ENCODE data around the gene PBRM1. TPM values are rescaled to one million over a fixed set of nuclear protein-coding genes. Genes with fewer than 3 reads are reported as not detected.

Gene PBRM1
- polyA plus RNA-seq, 1 donor (not counting 4 experiments of a cell fraction or from before 2014, with no cell fraction given) = 26.0 TPM

DNA sequence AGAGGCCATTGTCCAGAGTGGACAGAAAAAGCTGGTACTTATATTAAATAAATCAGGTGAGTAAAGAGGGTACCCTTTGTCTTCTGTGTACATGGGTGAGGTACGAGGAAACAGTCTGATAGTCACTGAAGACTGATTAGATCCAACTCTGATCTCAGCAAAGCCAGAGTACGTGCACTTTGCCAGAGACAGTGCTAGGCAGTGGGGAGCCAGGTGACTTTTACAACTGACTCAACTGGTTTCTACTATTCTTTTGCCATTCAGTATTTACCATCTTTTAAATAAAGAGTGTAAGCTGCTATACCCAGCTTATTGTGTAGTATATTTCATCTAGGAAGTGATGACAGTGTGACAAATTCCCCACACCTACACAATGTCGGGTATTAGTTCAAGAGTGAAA is 3.4 kb upstream of the PBRM1 start:
- no peak for FAIRE-seq
- no peak overlapping the region for H3K27ac ChIP-seq (ENCODE audit: control insufficient read depth, insufficient read depth, low read length)
- H3K4me3 ChIP-seq (ENCODE audit: control insufficient read depth in 2 of 3, extremely low read depth in 1 of 3, insufficient read depth in 2 of 3, low read depth in 1 of 3, low read length in 3 of 3) = no peak overlapping the region
- peaks cover 42 to 62% of the 10 kb centered on the region in 2 experiments for H3K36me3 ChIP-seq (ENCODE audit: control insufficient read depth in 2 of 2, extremely low read depth in 1 of 2, insufficient read depth in 2 of 2, low read length in 2 of 2)
- dilution Hi-C loops (cut with MboI; ENCODE audit: extremely low pct_ligation_motif_present, low sequenced_read_pairs) = no loop called here
- peaks cover 61% of the 10 kb centered on the region for H3K79me2 ChIP-seq (ENCODE audit: control insufficient read depth, insufficient read depth, low read length)
- H3K9ac ChIP-seq (ENCODE audit: control insufficient read depth, extremely low read depth, insufficient read depth, low read length) = no peak overlapping the region
- DNase-seq (ENCODE audit: low read depth, low spot score) = no peak
- TF ChIP-seq EZH2 (IDR thresholded peaks at IDR 0.05; ENCODE audit: low read length) = no peak
- TF ChIP-seq, protein P1, sequence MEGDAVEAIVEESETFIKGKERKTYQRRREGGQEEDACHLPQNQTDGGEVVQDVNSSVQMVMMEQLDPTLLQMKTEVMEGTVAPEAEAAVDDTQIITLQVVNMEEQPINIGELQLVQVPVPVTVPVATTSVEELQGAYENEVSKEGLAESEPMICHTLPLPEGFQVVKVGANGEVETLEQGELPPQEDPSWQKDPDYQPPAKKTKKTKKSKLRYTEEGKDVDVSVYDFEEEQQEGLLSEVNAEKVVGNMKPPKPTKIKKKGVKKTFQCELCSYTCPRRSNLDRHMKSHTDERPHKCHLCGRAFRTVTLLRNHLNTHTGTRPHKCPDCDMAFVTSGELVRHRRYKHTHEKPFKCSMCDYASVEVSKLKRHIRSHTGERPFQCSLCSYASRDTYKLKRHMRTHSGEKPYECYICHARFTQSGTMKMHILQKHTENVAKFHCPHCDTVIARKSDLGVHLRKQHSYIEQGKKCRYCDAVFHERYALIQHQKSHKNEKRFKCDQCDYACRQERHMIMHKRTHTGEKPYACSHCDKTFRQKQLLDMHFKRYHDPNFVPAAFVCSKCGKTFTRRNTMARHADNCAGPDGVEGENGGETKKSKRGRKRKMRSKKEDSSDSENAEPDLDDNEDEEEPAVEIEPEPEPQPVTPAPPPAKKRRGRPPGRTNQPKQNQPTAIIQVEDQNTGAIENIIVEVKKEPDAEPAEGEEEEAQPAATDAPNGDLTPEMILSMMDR (optimal IDR thresholded peaks at IDR 0.05 in 1 of 3, IDR thresholded peaks at IDR 0.05 in 1 of 3, conservative IDR thresholded peaks at IDR 0.05 in 1 of 3; ENCODE audit: extremely low read depth in 1 of 3, insufficient read depth in 2 of 3, low read length in 3 of 3) = no peak
- peaks cover 2% of the 10 kb centered on the region for H4K20me1 ChIP-seq (ENCODE audit: control insufficient read depth, extremely low read depth, insufficient read depth, low read length)
- no peaks in the 10 kb centered on the region for H3K27me3 ChIP-seq (ENCODE audit: control insufficient read depth, extremely low read depth, insufficient read depth, low read length)
- no peak overlapping the region for H2AFZ ChIP-seq (ENCODE audit: control insufficient read depth, low read length)
- no peaks in the 10 kb centered on the region for H3K9me3 ChIP-seq (ENCODE audit: control insufficient read depth, low read depth, low read length)
- peaks cover 17% of the 10 kb centered on the region for H3K4me1 ChIP-seq (ENCODE audit: control insufficient read depth, extremely low read depth, insufficient read depth, low read length)
- H3K4me2 ChIP-seq (ENCODE audit: control insufficient read depth, extremely low read depth, insufficient read depth, low read depth, low read length) = no peak overlapping the region
- H3K9me1 ChIP-seq (ENCODE audit: control insufficient read depth, extremely low read depth, insufficient read depth, low read length) = no peaks in the 10 kb centered on the region

DNA sequence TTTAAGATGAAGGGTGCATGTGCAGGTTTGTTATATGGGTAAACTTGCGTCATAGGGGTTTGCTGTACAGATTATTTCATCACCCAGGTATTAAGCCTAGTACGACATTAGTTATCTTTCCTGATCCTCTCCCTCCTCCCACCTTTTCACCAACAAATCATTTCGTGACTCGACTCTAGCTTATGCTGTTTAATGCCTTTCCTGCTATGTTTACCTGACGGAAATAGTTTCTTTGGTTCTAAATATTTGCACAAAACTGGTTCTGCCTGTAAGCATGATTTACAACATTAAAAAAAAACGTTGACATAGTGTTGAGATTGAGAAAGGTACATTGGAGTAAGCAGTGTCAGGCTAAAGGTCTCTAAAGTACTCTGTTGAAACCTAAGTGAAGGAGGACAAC is 2.6 kb upstream of the PBRM1 start:
- Histone ChIP-seq H3K4me1 (ENCODE audit: control insufficient read depth, extremely low read depth, insufficient read depth, low read length) (peaks cover 17% of the 10 kb centered on the region), H3K9ac (ENCODE audit: control insufficient read depth, extremely low read depth, insufficient read depth, low read length) (no peak overlapping the region), H3K27me3 (ENCODE audit: control insufficient read depth, extremely low read depth, insufficient read depth, low read length) (no peaks in the 10 kb centered on the region), H2AFZ (ENCODE audit: control insufficient read depth, low read length) (no peak overlapping the region), H3K27ac (ENCODE audit: control insufficient read depth, insufficient read depth, low read length) (peak overlapping the region; percentile 10), H3K36me3 (ENCODE audit: control insufficient read depth in 2 of 2, extremely low read depth in 1 of 2, insufficient read depth in 2 of 2, low read length in 2 of 2) (peaks cover 36 to 55% of the 10 kb centered on the region in 2 experiments), H3K4me2 (ENCODE audit: control insufficient read depth, extremely low read depth, insufficient read depth, low read depth, low read length) (no peak overlapping the region), H3K79me2 (ENCODE audit: control insufficient read depth, insufficient read depth, low read length) (peaks cover 70% of the 10 kb centered on the region), H3K9me1 (ENCODE audit: control insufficient read depth, extremely low read depth, insufficient read depth, low read length) (no peaks in the 10 kb centered on the region), H4K20me1 (ENCODE audit: control insufficient read depth, extremely low read depth, insufficient read depth, low read length) (peaks cover 2% of the 10 kb centered on the region), H3K9me3 (ENCODE audit: control insufficient read depth, low read depth, low read length) (no peaks in the 10 kb centered on the region), H3K4me3 (ENCODE audit: control insufficient read depth in 2 of 3, extremely low read depth in 1 of 3, insufficient read depth in 2 of 3, low read depth in 1 of 3, low read length in 3 of 3) (no peak overlapping the region)
- TF ChIP-seq, protein P1 (optimal IDR thresholded peaks at IDR 0.05 in 1 of 3, IDR thresholded peaks at IDR 0.05 in 1 of 3, conservative IDR thresholded peaks at IDR 0.05 in 1 of 3; ENCODE audit: extremely low read depth in 1 of 3, insufficient read depth in 2 of 3, low read length in 3 of 3) = no peak
- no peak for TF ChIP-seq EZH2 (IDR thresholded peaks at IDR 0.05; ENCODE audit: low read length)
- FAIRE-seq (no peak), DNase-seq (ENCODE audit: low read depth, low spot score) (no peak)
- dilution Hi-C loops (cut with MboI; ENCODE audit: extremely low pct_ligation_motif_present, low sequenced_read_pairs) = no loop called here

All from keratinocyte (primary cell).